Lower lobe of right lung (tissue), 2 donors: Measurements from ENCODE around the gene OGFR. TPM values are rescaled to one million over a fixed set of nuclear protein-coding genes. Genes with fewer than 3 reads are reported as not detected.

Experiments used
- ATAC-seq, 2 donors: fragments of 200-7000 bp; cut with Tn5 transposase; one replicate each; pipeline ENCODE4 v1.9.1; 2020 to 2022; ENCODE audit warnings: mild to moderate bottlenecking in 2 of 2, moderate library complexity in 2 of 2
- DNase-seq: peaks from one replicate; pipeline ENCODE4 v3.0.0-alpha.2; 2020
- H3K27ac ChIP-seq: fragments of 200-600 bp; one replicate; pipeline ENCODE4 v1.8.0; 2022
- H3K27me3 ChIP-seq: fragments of 200-600 bp; one replicate; pipeline ENCODE4 v1.8.0; 2022; ENCODE audit warnings: low read depth
- H3K36me3 ChIP-seq: fragments of 200-600 bp; one replicate; pipeline ENCODE4 v1.8.0; 2022; ENCODE audit warnings: mild to moderate bottlenecking
- H3K4me1 ChIP-seq: fragments of 200-600 bp; one replicate; pipeline ENCODE4 v1.8.0; 2022
- H3K4me3 ChIP-seq: fragments of 200-600 bp; one replicate; pipeline ENCODE4 v1.8.0; 2022; ENCODE audit warnings: mild to moderate bottlenecking
- H3K9me3 ChIP-seq: fragments of 200-600 bp; one replicate; pipeline ENCODE4 v1.8.0; 2022
- intact Hi-C: fragments of 100-400 bp; cut with DNase I; formaldehyde crosslinking; loops from one replicate; pipeline ENCODE4 v1.11.0; 2022
- total RNA-seq: library from RNA; stranded (reverse); fragmentation: NEBNext Ultra II Directional; extraction: Animal tissue kit (Norgen Biotek cat#: 25700); gene quantifications from one replicate; pipeline ENCODE4 v1.2.1, GENCODE V29; 2021
- TF ChIP-seq, protein P1 (sequence below): fragments of 200-600 bp; IDR thresholded peaks from one replicate; pipeline ENCODE4 v1.8.0; 2022; ENCODE audit warnings: antibody characterized with exemption, mild to moderate bottlenecking
- donor health status: DM: no; HTN: yes; CAD: no; lungs with severe emphysema.

OGFR gene
- total RNA-seq, 1 donor from 2014 or later, result 69.4 TPM

GRCh38 chr20:62826646-62827310, 22.1 kb downstream of the OGFR start:
- no peaks in the 10 kb centered on the region for H3K27me3 ChIP-seq
- TF ChIP-seq, protein P1, sequence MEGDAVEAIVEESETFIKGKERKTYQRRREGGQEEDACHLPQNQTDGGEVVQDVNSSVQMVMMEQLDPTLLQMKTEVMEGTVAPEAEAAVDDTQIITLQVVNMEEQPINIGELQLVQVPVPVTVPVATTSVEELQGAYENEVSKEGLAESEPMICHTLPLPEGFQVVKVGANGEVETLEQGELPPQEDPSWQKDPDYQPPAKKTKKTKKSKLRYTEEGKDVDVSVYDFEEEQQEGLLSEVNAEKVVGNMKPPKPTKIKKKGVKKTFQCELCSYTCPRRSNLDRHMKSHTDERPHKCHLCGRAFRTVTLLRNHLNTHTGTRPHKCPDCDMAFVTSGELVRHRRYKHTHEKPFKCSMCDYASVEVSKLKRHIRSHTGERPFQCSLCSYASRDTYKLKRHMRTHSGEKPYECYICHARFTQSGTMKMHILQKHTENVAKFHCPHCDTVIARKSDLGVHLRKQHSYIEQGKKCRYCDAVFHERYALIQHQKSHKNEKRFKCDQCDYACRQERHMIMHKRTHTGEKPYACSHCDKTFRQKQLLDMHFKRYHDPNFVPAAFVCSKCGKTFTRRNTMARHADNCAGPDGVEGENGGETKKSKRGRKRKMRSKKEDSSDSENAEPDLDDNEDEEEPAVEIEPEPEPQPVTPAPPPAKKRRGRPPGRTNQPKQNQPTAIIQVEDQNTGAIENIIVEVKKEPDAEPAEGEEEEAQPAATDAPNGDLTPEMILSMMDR, result no peak
- H3K4me1 ChIP-seq, result peaks cover 6% of the 10 kb centered on the region
- no peak for ATAC-seq
- no peak overlapping the region for H3K4me3 ChIP-seq
- DNase-seq, result no peak
- H3K27ac ChIP-seq, result no peak overlapping the region
- intact Hi-C loops, result no loop called here
- H3K36me3 ChIP-seq, result no peaks in the 10 kb centered on the region
- no peaks in the 10 kb centered on the region for H3K9me3 ChIP-seq

DNA sequence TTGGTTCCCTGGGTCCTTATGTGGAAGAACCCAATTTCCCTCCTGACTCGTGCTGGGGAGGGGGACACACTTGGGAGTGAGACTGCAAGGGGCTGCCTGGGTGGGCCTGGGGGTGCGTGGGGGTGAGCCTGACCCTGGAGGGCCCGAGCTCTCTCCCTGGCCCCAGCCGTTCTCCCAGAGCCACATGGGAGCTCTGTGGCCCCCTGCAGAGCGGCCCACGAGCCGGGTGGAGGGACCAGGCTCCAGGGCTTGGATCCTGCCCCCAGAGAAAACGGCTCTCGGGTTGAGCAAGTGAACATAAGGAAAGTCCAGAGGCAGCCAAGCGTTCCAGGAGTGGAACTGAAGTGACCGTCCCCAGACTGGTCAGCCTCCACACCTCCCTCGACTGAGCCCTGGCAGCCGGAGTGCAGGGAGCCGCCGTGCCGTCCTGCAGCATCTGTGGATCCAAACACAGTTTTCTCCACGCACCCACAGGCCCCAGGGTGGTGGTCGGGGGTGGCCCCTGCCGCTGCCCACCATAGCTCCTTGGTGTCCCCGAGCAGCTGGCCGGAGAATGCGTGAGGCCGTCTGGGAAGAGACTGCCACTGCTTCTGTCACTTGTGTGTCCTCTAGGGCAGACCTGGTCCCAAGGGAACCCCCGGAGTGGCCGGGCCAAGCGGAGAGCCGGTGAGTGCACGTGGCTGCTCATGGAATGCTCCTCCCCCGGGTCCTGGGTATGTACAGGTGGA, 22.8 kb downstream of the OGFR start:
- intact Hi-C loops, result no loop called here
- H3K4me1 ChIP-seq, result peaks cover 13% of the 10 kb centered on the region
- no peaks in the 10 kb centered on the region for H3K27me3 ChIP-seq
- no peaks in the 10 kb centered on the region for H3K9me3 ChIP-seq
- ATAC-seq, result no peak
- DNase-seq, result no peak
- no peaks in the 10 kb centered on the region for H3K36me3 ChIP-seq
- TF ChIP-seq, protein P1, result no peak
- H3K4me3 ChIP-seq, result no peak overlapping the region
- H3K27ac ChIP-seq, result no peak overlapping the region

DNA sequence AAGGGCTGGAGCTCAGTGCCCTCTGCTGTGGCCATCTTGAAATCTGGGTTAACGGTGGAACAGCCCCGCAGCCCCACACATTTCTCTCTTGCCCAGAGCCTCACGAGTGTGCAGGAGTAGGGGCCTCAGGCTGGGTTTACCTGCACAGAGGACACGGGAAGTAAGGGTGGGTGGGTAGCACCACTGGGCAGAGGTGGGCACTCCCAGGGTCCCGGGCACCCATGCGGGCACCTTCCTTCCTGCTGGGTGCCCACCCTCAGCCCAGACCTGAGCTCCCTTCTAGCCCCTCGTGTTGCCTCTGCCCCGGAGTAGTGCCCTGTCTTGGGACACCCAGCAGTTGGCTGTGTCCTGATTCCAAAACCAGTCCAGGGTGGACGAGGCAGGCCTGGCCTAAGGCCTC, 23.4 kb downstream of the OGFR start:
- no peak for ATAC-seq
- H3K4me3 ChIP-seq, result no peak overlapping the region
- H3K4me1 ChIP-seq, result peaks cover 19% of the 10 kb centered on the region
- no peaks in the 10 kb centered on the region for H3K9me3 ChIP-seq
- H3K27me3 ChIP-seq, result no peaks in the 10 kb centered on the region
- TF ChIP-seq, protein P1, result no peak
- no peak overlapping the region for H3K27ac ChIP-seq
- no peaks in the 10 kb centered on the region for H3K36me3 ChIP-seq
- no peak for DNase-seq
- intact Hi-C loops, result no loop called here

DNA sequence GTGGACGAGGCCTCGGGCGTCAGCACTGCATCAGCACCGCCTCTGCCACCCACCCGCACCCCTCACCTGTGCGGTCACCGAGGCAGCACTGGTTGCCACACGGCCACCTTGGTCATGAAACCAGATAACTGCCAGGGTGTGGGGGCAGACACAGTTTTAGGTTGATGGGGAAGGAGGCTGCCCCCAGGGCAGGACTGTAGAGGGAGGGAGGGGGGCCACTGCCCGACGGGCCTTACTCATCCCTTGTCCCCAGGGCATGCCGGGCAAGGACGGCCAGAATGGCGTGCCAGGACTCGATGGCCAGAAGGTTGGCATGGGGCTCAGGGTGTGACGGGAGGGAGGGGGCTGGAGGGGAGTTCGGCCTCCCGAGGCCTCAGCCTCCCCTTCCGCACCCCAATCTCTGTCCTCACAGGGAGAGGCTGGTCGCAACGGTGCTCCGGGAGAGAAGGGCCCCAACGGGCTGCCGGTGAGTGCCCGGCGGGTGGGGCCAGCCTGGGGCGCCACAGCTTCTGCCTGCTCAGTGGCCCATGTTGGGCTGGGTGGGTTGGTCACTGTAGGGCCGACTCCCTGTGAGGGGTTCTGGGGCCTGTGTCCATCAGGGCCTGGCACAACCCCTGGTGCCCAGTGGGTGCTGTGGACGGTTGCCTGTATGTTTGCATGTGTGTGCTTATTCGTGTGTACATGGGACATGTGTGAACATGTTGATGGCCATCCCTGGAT, 24.0 kb downstream of the OGFR start:
- TF ChIP-seq, protein P1, result no peak
- intact Hi-C loops, result no loop called here
- no peak for DNase-seq
- no peak for ATAC-seq
- Histone ChIP-seq H3K36me3 (no peaks in the 10 kb centered on the region), H3K27ac (no peak overlapping the region), H3K4me1 (peaks cover 20% of the 10 kb centered on the region), H3K4me3 (no peak overlapping the region), H3K27me3 (no peaks in the 10 kb centered on the region), H3K9me3 (no peaks in the 10 kb centered on the region)

DNA sequence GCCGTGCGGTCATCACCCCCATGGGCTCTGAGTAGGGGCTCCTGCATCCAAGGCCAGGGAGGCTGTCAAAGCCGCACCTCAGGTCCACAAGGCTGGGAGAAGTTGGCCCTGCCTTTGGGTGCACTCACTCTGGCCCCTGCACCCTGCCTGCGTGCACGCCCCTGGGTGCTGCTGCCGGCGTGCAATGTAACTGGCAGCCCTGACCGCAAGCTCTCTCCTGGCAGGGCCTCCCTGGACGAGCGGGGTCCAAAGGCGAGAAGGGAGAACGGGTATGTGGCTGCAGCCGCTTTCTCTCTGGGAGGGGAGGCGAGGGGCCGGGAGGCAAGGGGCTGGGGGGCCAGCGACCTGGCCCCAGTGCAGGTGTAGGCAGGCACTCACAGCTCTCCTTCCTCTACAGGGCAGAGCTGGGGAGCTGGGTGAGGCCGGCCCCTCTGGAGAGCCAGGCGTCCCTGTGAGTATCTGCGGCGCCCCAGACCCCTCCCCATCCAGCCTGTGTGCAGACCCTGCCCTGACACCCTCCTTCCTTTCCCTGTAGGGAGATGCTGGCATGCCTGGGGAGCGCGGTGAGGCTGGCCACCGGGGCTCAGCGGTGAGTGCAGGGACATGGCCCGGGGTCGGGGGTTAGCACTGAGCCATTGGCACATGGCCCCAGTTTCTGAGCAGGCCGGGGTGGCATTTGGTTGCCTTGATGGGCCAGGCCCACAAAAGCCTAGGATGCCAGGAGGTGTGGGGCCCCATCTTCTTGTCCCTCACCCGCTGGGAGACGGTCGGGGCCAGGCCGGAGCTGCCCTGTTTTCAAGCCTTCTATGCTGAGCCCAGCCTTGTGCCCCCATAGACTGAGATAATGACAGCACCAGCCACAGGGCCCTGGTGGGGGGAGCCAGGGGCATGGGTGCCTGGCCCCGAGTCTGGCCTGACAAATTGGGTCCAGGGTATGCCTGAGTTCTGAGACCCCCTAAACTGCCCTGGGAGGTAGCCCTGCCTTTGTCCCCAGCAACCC, 24.9 kb downstream of the OGFR start:
- Histone ChIP-seq H3K27ac (no peak overlapping the region), H3K36me3 (no peaks in the 10 kb centered on the region), H3K9me3 (no peaks in the 10 kb centered on the region), H3K4me1 (peaks cover 17% of the 10 kb centered on the region), H3K27me3 (peaks cover 4% of the 10 kb centered on the region), H3K4me3 (no peak overlapping the region)
- ATAC-seq (no peak), DNase-seq (no peak)
- intact Hi-C loops, result no loop called here
- TF ChIP-seq, protein P1, result no peak
